Activated naive CD8-positive, alpha-beta T cell treated with anti-CD3 and anti-CD28 coated beads, Interleukin-2, amount 10 ng/mL, durations not matched to agents 7 days and 5 days (primary cell): ENCODE measurements around the gene IGF1. TPM values are rescaled to one million over a fixed set of nuclear protein-coding genes. Genes with fewer than 3 reads are reported as not detected.

Experiments used
- ATAC-seq: fragments of 150-1000 bp; cut with Tn5 transposase; one replicate; pipeline ENCODE4 v1.10.0; 2021; ENCODE audit warnings: low read depth, moderate library complexity
- POLR2A ChIA-PET: fragments of 350-600 bp; sonication (Branson Sonifier 250); formaldehyde crosslinking; loops from one replicate; lab custom pipeline; 2021; ENCODE audit warnings: antibody characterized with exemption; lab: Charles Lee
- DNase-seq: peaks from one replicate; pipeline ENCODE4 v3.0.0; 2021
- H3K27ac Mint-ChIP-seq: one replicate; pipeline ENCODE4 v1.8.0; 2022; ENCODE audit warnings: mild to moderate bottlenecking, mixed read lengths
- H3K27me3 Mint-ChIP-seq: one replicate; pipeline ENCODE4 v1.8.0; 2022; ENCODE audit warnings: mild to moderate bottlenecking, moderate library complexity, mixed read lengths
- H3K36me3 Mint-ChIP-seq: one replicate; pipeline ENCODE4 v1.8.0; 2021; ENCODE audit warnings: mild to moderate bottlenecking, mixed read lengths
- H3K4me1 Mint-ChIP-seq: one replicate; pipeline ENCODE4 v1.8.0; 2021; ENCODE audit warnings: mixed read lengths
- H3K4me3 Mint-ChIP-seq: one replicate; pipeline ENCODE4 v1.8.0; 2022; ENCODE audit warnings: mild to moderate bottlenecking, moderate library complexity, mixed read lengths
- H3K9me3 Mint-ChIP-seq: one replicate; pipeline ENCODE4 v1.8.0; 2021; ENCODE audit warnings: mixed read lengths
- total RNA-seq, 2 experiments: library from RNA; stranded (reverse); gene quantifications; one replicate each; pipeline ENCODE4 v1.2.3, GENCODE V29; 2021

The IGF1 gene
- total RNA-seq = 1 to 10 TPM; 1.3 to 1.6 TPM

- Mint-ChIP-seq H3K27ac (no peak within 1 kb of the TSS), H3K9me3 (peaks cover 1% of the 10 kb centered on the region), H3K36me3 (peaks cover 3% of the 10 kb centered on the region), H3K4me1 (peaks cover 35% of the 10 kb centered on the region), H3K4me3 (no peak within 1 kb of the TSS), H3K27me3 (no peaks in the 10 kb centered on the region)
- DNase-seq (no peak), ATAC-seq (no peak)
- POLR2A ChIA-PET = no interaction called here
Observed at GRCh38 chr12:102480406-102480805, at the start of gene IGF1. IGF1 (minus strand) TSS chr12:102480563; CDS start chr12:102480381, 182 bp downstream.

GRCh38 chr12:102528111-102528510 is 47.7 kb upstream of the IGF1 start:
- no peak for DNase-seq
- Mint-ChIP-seq H3K9me3 (peaks cover 2% of the 10 kb centered on the region), H3K27ac (no peak overlapping the region), H3K4me3 (no peak overlapping the region), H3K4me1 (no peaks in the 10 kb centered on the region), H3K27me3 (peaks cover 5% of the 10 kb centered on the region), H3K36me3 (no peaks in the 10 kb centered on the region)
- POLR2A ChIA-PET = no interaction called here
- ATAC-seq = no peak

- POLR2A ChIA-PET = no interaction called here
- no peak for ATAC-seq
- H3K4me3 Mint-ChIP-seq = no peak overlapping the region
- no peaks in the 10 kb centered on the region for H3K4me1 Mint-ChIP-seq
- H3K27ac Mint-ChIP-seq = no peak overlapping the region
- peaks cover 5% of the 10 kb centered on the region for H3K27me3 Mint-ChIP-seq
- no peaks in the 10 kb centered on the region for H3K36me3 Mint-ChIP-seq
- DNase-seq = no peak
- H3K9me3 Mint-ChIP-seq = peaks cover 2% of the 10 kb centered on the region
Observed at GRCh38 chr12:102527171-102527720, 46.9 kb upstream of the IGF1 start.

GRCh38 chr12:102526656-102527055 is 46.3 kb upstream of the IGF1 start:
- no peak for ATAC-seq

GRCh38 chr12:102522768-102523167 is 42.4 kb upstream of the IGF1 start:
- Mint-ChIP-seq H3K27me3 (peaks cover 9% of the 10 kb centered on the region), H3K4me3 (no peak overlapping the region), H3K27ac (no peak overlapping the region), H3K9me3 (peaks cover 2% of the 10 kb centered on the region), H3K36me3 (no peaks in the 10 kb centered on the region), H3K4me1 (no peaks in the 10 kb centered on the region)
- POLR2A ChIA-PET = no interaction called here
- no peak for DNase-seq
- no peak for ATAC-seq

More at GRCh38 chr12:102526656-102527055, 46.3 kb upstream of the IGF1 start:
- POLR2A ChIA-PET = no interaction called here
- no peak overlapping the region for H3K4me3 Mint-ChIP-seq
- no peak overlapping the region for H3K27ac Mint-ChIP-seq
- H3K9me3 Mint-ChIP-seq = peaks cover 2% of the 10 kb centered on the region
- DNase-seq = no peak
- H3K27me3 Mint-ChIP-seq = peaks cover 5% of the 10 kb centered on the region
- no peaks in the 10 kb centered on the region for H3K36me3 Mint-ChIP-seq
- no peaks in the 10 kb centered on the region for H3K4me1 Mint-ChIP-seq

GRCh38 chr12:102521662-102522277 is 41.4 kb upstream of the IGF1 start:
- no peak for DNase-seq
- Mint-ChIP-seq H3K27me3 (peaks cover 10% of the 10 kb centered on the region), H3K4me1 (no peaks in the 10 kb centered on the region), H3K36me3 (no peaks in the 10 kb centered on the region), H3K27ac (no peak overlapping the region), H3K4me3 (no peak overlapping the region), H3K9me3 (peaks cover 2% of the 10 kb centered on the region)
- POLR2A ChIA-PET = no interaction called here
- ATAC-seq = no peak

- POLR2A ChIA-PET = no interaction called here
- Mint-ChIP-seq H3K9me3 (no peaks in the 10 kb centered on the region), H3K27ac (no peak overlapping the region), H3K4me1 (no peaks in the 10 kb centered on the region), H3K27me3 (peaks cover 12% of the 10 kb centered on the region), H3K4me3 (no peak overlapping the region), H3K36me3 (no peaks in the 10 kb centered on the region)
- no peak for ATAC-seq
- DNase-seq = no peak
Observed at GRCh38 chr12:102518871-102519270, 38.5 kb upstream of the IGF1 start.

GRCh38 chr12:102514696-102515095 is 34.3 kb upstream of the IGF1 start:
- H3K9me3 Mint-ChIP-seq = no peaks in the 10 kb centered on the region
- H3K36me3 Mint-ChIP-seq = peaks cover 2% of the 10 kb centered on the region
- H3K27me3 Mint-ChIP-seq = peaks cover 15% of the 10 kb centered on the region
- H3K27ac Mint-ChIP-seq = no peak overlapping the region
- no peak for DNase-seq
- POLR2A ChIA-PET = no interaction called here
- no peak for ATAC-seq
- H3K4me3 Mint-ChIP-seq = no peak overlapping the region
- H3K4me1 Mint-ChIP-seq = peaks cover 7% of the 10 kb centered on the region

GRCh38 chr12:102513739-102514138 is 33.4 kb upstream of the IGF1 start:
- Mint-ChIP-seq H3K9me3 (no peaks in the 10 kb centered on the region), H3K27ac (no peak overlapping the region), H3K4me3 (no peak overlapping the region), H3K27me3 (peaks cover 13% of the 10 kb centered on the region), H3K4me1 (peaks cover 7% of the 10 kb centered on the region), H3K36me3 (peaks cover 2% of the 10 kb centered on the region)
- POLR2A ChIA-PET = no interaction called here
- ATAC-seq (no peak), DNase-seq (no peak)

GRCh38 chr12:102513272-102513671 is 32.9 kb upstream of the IGF1 start:
- Mint-ChIP-seq H3K4me1 (peaks cover 7% of the 10 kb centered on the region), H3K27ac (peak overlapping the region; percentile 51), H3K27me3 (peaks cover 13% of the 10 kb centered on the region), H3K9me3 (no peaks in the 10 kb centered on the region), H3K4me3 (no peak overlapping the region), H3K36me3 (peaks cover 2% of the 10 kb centered on the region)
- POLR2A ChIA-PET = no interaction called here
- no peak for ATAC-seq
- no peak for DNase-seq

- Mint-ChIP-seq H3K4me1 (peaks cover 7% of the 10 kb centered on the region), H3K36me3 (peaks cover 2% of the 10 kb centered on the region), H3K9me3 (no peaks in the 10 kb centered on the region), H3K4me3 (no peak overlapping the region), H3K27me3 (peaks cover 13% of the 10 kb centered on the region), H3K27ac (peak overlapping the region; percentile 15)
- DNase-seq (no peak), ATAC-seq (no peak)
- POLR2A ChIA-PET = no interaction called here
Observed at GRCh38 chr12:102512523-102512922, 32.2 kb upstream of the IGF1 start.

GRCh38 chr12:102511575-102511974 is 31.2 kb upstream of the IGF1 start:
- H3K36me3 Mint-ChIP-seq = peaks cover 2% of the 10 kb centered on the region
- peaks cover 13% of the 10 kb centered on the region for H3K27me3 Mint-ChIP-seq
- no peaks in the 10 kb centered on the region for H3K9me3 Mint-ChIP-seq
- H3K4me1 Mint-ChIP-seq = peaks cover 7% of the 10 kb centered on the region
- H3K4me3 Mint-ChIP-seq = no peak overlapping the region
- POLR2A ChIA-PET = no interaction called here
- ATAC-seq (no peak), DNase-seq (no peak)
- H3K27ac Mint-ChIP-seq = no peak overlapping the region

- ATAC-seq (no peak), DNase-seq (no peak)
- Mint-ChIP-seq H3K36me3 (peaks cover 2% of the 10 kb centered on the region), H3K9me3 (no peaks in the 10 kb centered on the region), H3K27me3 (peaks cover 13% of the 10 kb centered on the region), H3K4me3 (no peak overlapping the region), H3K4me1 (peaks cover 7% of the 10 kb centered on the region), H3K27ac (no peak overlapping the region)
- POLR2A ChIA-PET = no interaction called here
Observed at GRCh38 chr12:102510463-102510862, 30.1 kb upstream of the IGF1 start.

- H3K4me3 Mint-ChIP-seq = no peak overlapping the region
- no peak for DNase-seq
- H3K9me3 Mint-ChIP-seq = no peaks in the 10 kb centered on the region
- H3K4me1 Mint-ChIP-seq = peaks cover 7% of the 10 kb centered on the region
- H3K27ac Mint-ChIP-seq = no peak overlapping the region
- H3K27me3 Mint-ChIP-seq = peaks cover 11% of the 10 kb centered on the region
- POLR2A ChIA-PET = no interaction called here
- no peak for ATAC-seq
- peaks cover 2% of the 10 kb centered on the region for H3K36me3 Mint-ChIP-seq
Observed at GRCh38 chr12:102510031-102510430, 29.7 kb upstream of the IGF1 start.
